GM12872 (cell line): Measurements from ENCODE around the gene WBP1L.

ENCODE experiments used
- CTCF ChIP-seq: IDR thresholded peaks from 3 replicates; pipeline ENCODE4 v1.5.1; 2011; ENCODE audit warnings: low read depth, mild to moderate bottlenecking, low read length, moderate library complexity; ENCODE audit not compliant: insufficient read depth

WBP1L gene

GRCh38 chr10:102780527-102780808 lies 36.7 kb downstream of the WBP1L start:
- TF ChIP-seq CTCF, result no peak

DNA sequence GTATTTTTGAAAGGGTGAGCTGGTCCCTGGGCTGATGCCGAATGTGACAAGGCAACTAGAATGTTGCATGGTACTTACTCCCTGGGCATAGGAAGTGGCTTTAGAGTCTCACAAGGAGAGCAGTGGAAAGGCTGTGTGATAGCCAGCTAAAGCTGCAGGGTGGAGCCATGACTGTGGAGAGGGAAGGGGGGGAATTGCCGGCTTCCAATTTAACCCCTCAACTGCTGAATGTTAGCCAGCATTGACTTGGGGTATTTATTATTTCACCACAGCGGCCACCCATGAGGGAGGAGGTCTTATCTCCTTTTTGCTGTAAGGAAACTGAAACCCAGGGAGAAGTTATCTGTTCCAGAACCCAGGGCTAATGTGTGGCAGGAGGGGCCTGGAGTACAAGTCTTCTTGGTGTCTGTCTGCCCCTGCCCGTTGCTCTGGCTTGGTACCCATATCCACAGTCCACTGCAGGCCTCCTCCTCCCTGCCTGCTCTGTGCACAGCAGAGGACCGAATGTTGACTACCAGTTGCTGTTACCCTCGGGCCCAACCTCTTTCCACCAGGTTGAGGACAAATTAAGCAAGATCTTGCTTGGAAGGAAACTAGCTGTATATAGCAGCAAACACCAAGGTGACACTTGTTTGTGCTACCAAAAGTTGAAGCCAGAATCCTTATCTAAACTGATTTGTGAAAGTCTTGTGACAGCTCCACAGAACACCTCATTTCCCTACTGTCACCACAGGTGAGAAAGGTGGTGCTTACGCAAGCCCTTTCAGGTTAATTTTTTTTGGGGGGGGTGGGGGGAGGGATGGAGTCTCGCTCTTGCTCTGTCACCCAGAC lies 37.6 kb downstream of the WBP1L start:
- TF ChIP-seq CTCF, result no peak

DNA sequence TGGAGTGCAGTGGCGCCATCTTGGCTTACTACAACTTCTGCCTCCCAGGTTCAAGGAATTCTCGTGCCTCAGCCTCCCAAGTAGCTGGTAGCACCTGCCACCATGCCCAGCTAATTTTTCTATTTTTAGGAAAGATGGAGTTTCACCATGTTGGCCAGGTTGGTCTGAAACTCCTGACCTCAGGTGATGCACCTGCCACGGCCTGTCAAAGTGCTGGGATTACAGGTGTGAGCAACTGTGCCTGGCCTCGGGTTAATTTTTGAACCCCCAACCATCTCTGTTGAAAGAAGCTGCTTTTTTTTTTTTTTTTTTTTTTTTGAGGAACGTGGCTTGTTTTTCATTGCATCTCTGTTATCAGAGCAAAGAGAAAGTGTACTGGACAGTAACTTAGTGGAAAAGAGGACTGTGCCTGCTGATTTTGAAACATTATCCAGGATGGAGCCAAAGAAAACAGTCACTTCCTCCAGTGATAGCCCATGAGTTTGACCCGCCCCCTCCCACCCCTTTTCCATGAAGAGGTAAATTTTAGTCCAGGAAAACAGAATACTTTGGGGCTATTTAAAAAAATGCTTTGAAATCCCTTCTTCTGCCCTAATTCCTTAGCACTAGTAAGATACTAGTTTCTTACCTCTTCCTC lies 38.3 kb downstream of the WBP1L start:
- TF ChIP-seq CTCF, result no peak

DNA sequence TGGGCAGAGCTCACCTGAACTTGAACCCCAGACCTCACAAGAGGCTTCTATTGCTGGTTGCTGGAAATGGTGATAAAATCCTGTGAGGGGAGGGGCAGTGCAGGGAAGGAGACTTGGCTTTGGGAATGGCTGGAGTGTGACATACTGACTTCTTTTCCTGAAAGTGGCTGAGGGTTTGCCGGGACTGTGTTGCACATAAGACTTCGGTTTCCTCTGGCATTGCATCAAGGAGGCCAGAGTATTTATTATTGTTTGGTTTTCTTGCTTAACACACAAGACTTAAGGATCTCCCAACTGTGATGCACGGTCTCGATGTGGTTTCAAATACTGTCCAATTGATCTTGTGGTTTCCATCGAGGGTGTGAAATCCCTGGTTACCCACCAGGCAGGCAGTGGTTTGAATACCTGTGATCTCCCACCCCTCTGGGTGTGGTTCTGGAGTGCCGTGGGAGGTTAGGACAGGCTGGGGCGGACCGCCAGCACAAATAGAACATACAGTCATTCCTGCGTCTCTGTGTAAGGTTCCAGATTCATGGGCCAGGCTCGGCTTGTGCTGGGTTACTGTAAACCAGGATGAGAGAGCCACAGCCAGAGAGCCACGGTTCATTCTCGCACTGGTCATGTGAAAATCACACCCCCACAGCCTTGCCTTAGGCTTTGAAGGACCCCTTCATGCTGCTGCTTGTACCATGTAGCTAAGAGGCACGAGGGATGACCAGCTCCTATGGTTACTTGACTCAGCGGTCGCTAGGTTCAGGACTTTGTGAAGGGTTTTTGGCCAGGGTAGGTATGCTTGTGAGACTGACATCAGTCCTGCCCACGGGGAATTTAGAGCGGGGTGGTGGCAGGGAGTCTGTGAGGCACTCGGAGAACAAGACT lies 39.2 kb downstream of the WBP1L start:
- no peak for TF ChIP-seq CTCF

- no peak for TF ChIP-seq CTCF
Measured at GRCh38 chr10:102783568-102783967, 39.8 kb downstream of the WBP1L start.

DNA sequence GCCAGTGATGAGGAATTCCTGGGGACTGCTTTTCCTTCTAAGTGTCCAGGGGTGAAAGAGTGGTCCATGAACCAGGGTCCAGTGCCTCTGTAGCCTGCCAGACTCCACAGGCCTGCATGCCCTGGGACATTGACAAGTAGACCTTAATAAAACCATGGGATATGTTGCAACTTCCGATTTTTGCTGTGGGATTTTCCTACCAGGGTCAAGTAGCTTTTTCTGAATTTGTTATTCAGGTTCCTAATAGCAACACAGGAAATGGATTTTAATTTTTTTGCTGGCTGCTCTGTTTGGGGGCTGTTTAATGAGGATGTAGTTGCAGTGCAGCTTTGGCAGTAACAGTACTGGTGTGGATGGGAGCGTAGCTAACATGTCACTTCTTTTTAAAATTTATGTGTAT lies 42.1 kb downstream of the WBP1L start:
- no peak for TF ChIP-seq CTCF

GRCh38 chr10:102791754-102792395 lies 48.1 kb downstream of the WBP1L start:
- TF ChIP-seq CTCF, result no peak
